Measurements from ENCODE around the gene GRK2. TPM values are rescaled to one million over a fixed set of nuclear protein-coding genes. Genes with fewer than 3 reads are reported as not detected.

Gene GRK2
- 26.2 to 41.9 TPM (median 37.9 TPM) in 5 replicates for total RNA-seq (2022; extraction: Qiagen RNA extraction; ENCODE audit: low read depth)

GRCh38 chr11:67266449-67267187 lies at the start of gene GRK2:
TSS of gene GRK2 (plus strand) at chr11:67266473. CDS start at chr11:67266700, 227 bp downstream.

DNA sequence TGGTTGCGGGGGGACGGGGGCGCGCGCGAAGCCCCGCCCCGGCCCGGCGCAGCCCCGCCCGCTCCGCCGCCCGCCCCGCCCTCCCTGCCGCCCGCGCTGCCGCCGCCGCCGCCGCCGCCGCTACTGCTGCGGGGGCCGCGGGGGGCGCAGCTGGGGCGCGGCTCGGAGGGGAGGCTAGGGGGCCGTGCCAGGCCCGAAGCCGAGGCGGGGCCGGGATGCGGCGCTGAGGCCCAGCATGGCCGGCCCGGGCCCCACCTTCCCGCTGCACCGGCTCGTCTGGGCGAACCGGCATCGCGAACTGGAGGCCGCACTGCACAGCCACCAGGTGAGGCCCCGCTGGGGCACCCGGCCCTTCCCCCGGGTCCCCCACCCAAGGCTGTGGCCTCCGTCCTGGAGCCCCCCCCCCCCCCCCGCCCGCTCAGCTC lies 23.0 kb downstream of the GRK2 start, which contains the start of gene ANKRD13D:
Gene ANKRD13D (plus strand): TSS at position 78 of the 425 bp plus-strand sequence. CDS start 158 bp downstream, at position 236.

GRCh38 chr11:67303132-67303834 lies 37.0 kb downstream of the GRK2 start, which contains the start of gene SSH3:
TSS of gene SSH3 (plus strand) at chr11:67303530. CDS start at chr11:67303626, 96 bp downstream.

Other genes with a start within 250 kb of the GRK2 start
- gene SYT12, start 243.3 kb upstream of the GRK2 start, total RNA-seq (2022; extraction: Qiagen RNA extraction; ENCODE audit: low read depth) = 10.6 to 19.0 TPM (median 14.4 TPM) in 5 replicates
- 28.2 to 51.5 TPM (median 41.0 TPM) in 5 replicates for gene RHOD, start 209.6 kb upstream of the GRK2 start, total RNA-seq (2022; extraction: Qiagen RNA extraction; ENCODE audit: low read depth)
- 42.9 to 49.8 TPM (median 48.6 TPM) in 5 replicates for gene KDM2A, start 147.2 kb upstream of the GRK2 start, total RNA-seq (2022; extraction: Qiagen RNA extraction; ENCODE audit: low read depth)
- 18.9 to 30.0 TPM (median 26.2 TPM) in 5 replicates for gene ANKRD13D, start 22.8 kb downstream of the GRK2 start, total RNA-seq (2022; extraction: Qiagen RNA extraction; ENCODE audit: low read depth)
- 14.9 to 26.6 TPM (median 24.6 TPM) in 5 replicates for gene SSH3, start 37.1 kb downstream of the GRK2 start, total RNA-seq (2022; extraction: Qiagen RNA extraction; ENCODE audit: low read depth)
- gene POLD4, start 87.1 kb downstream of the GRK2 start, total RNA-seq (2022; extraction: Qiagen RNA extraction; ENCODE audit: low read depth) = 196 to 260 TPM (median 237 TPM) in 5 replicates
- gene CLCF1, start 107.1 kb downstream of the GRK2 start, total RNA-seq (2022; extraction: Qiagen RNA extraction; ENCODE audit: low read depth) = 40.0 to 52.6 TPM (median 45.1 TPM) in 5 replicates
- 21.5 to 36.9 TPM (median 32.9 TPM) in 5 replicates for gene RAD9A, start 125.5 kb downstream of the GRK2 start, total RNA-seq (2022; extraction: Qiagen RNA extraction; ENCODE audit: low read depth)
- 270 to 307 TPM (median 296 TPM) in 5 replicates for gene PPP1CA, start 135.4 kb downstream of the GRK2 start, total RNA-seq (2022; extraction: Qiagen RNA extraction; ENCODE audit: low read depth)
- 0.13 to 0.17 TPM (median 0.14 TPM) in 4 of 5 replicates, not detected in the other for gene TBC1D10C, start 137.6 kb downstream of the GRK2 start, total RNA-seq (2022; extraction: Qiagen RNA extraction; ENCODE audit: low read depth)
- gene CARNS1, start 149.2 kb downstream of the GRK2 start, total RNA-seq (2022; extraction: Qiagen RNA extraction; ENCODE audit: low read depth) = 0.08 to 0.20 TPM (median 0.13 TPM) in 5 replicates
- gene RPS6KB2, start 162.0 kb downstream of the GRK2 start, total RNA-seq (2022; extraction: Qiagen RNA extraction; ENCODE audit: low read depth) = 39.7 to 51.6 TPM (median 50.4 TPM) in 5 replicates
- gene PTPRCAP, start 171.2 kb downstream of the GRK2 start, total RNA-seq (2022; extraction: Qiagen RNA extraction; ENCODE audit: low read depth) = 0.22 to 0.33 TPM (median 0.30 TPM) in 5 replicates
- 45.4 to 58.5 TPM (median 55.9 TPM) in 5 replicates for gene CORO1B, start 177.0 kb downstream of the GRK2 start, total RNA-seq (2022; extraction: Qiagen RNA extraction; ENCODE audit: low read depth)
- 0.08 TPM in 1 of 5 replicates, not detected in the others for gene GPR152, start 186.3 kb downstream of the GRK2 start, total RNA-seq (2022; extraction: Qiagen RNA extraction; ENCODE audit: low read depth)
- not detected in 5 replicates for gene CABP4, start 188.9 kb downstream of the GRK2 start, total RNA-seq (2022; extraction: Qiagen RNA extraction; ENCODE audit: low read depth)
- gene TMEM134, start 202.8 kb downstream of the GRK2 start, total RNA-seq (2022; extraction: Qiagen RNA extraction; ENCODE audit: low read depth) = 40.8 to 73.9 TPM (median 62.8 TPM) in 5 replicates
- 42.9 to 51.5 TPM (median 47.9 TPM) in 5 replicates for gene AIP, start 216.6 kb downstream of the GRK2 start, total RNA-seq (2022; extraction: Qiagen RNA extraction; ENCODE audit: low read depth)
- gene PITPNM1, start 238.9 kb downstream of the GRK2 start, total RNA-seq (2022; extraction: Qiagen RNA extraction; ENCODE audit: low read depth) = 30.3 to 60.6 TPM (median 48.4 TPM) in 5 replicates
- gene CDK2AP2, start 241.7 kb downstream of the GRK2 start, total RNA-seq (2022; extraction: Qiagen RNA extraction; ENCODE audit: low read depth) = 60.3 to 99.6 TPM (median 91.5 TPM) in 5 replicates

Data from A549 treated with RU486 at 1 μM for 4 hours (cell line).